ENCODE results near the gene ADAM12. TPM values are rescaled to one million over a fixed set of nuclear protein-coding genes. Genes with fewer than 3 reads are reported as not detected.

The ADAM12 gene
- total RNA-seq, 2 experiments from 2014 or later: 0.60 to 1.6 TPM

GRCh38 chr10:126124046-126124445 lies 264.2 kb downstream of the ADAM12 start:
- no peak for DNase-seq
- H3K9me3 Mint-ChIP-seq (ENCODE audit: insufficient read depth): no peaks in the 10 kb centered on the region
- H3K4me3 Mint-ChIP-seq: no peak overlapping the region
- ChIA-PET POLR2A (no interaction called here), CTCF (no interaction called here)
- no peaks in the 10 kb centered on the region for H3K4me1 Mint-ChIP-seq (ENCODE audit: low read depth)
- no peaks in the 10 kb centered on the region for H3K36me3 Mint-ChIP-seq (ENCODE audit: low read depth)
- ATAC-seq: no peak
- no peak overlapping the region for H3K27ac Mint-ChIP-seq
- H3K27me3 Mint-ChIP-seq (ENCODE audit: low read depth): no peaks in the 10 kb centered on the region

- Mint-ChIP-seq H3K27ac (no peak overlapping the region), H3K4me1 (ENCODE audit: low read depth) (no peaks in the 10 kb centered on the region)
Observed at GRCh38 chr10:126123466-126123865, 264.8 kb downstream of the ADAM12 start.

GRCh38 chr10:126122881-126123280 lies 265.4 kb downstream of the ADAM12 start:
- ChIA-PET CTCF (no interaction called here), POLR2A (no interaction called here)
- H3K27me3 Mint-ChIP-seq (ENCODE audit: low read depth): no peaks in the 10 kb centered on the region
- DNase-seq (no peak), ATAC-seq (no peak)
- H3K9me3 Mint-ChIP-seq (ENCODE audit: insufficient read depth): no peaks in the 10 kb centered on the region
- H3K36me3 Mint-ChIP-seq (ENCODE audit: low read depth): no peaks in the 10 kb centered on the region
- no peak overlapping the region for H3K4me3 Mint-ChIP-seq
- no peak overlapping the region for H3K27ac Mint-ChIP-seq
- H3K4me1 Mint-ChIP-seq (ENCODE audit: low read depth): no peaks in the 10 kb centered on the region

More at GRCh38 chr10:126123466-126123865, 264.8 kb downstream of the ADAM12 start:
- no peak overlapping the region for H3K4me3 Mint-ChIP-seq
- ChIA-PET CTCF (no interaction called here), POLR2A (no interaction called here)
- H3K36me3 Mint-ChIP-seq (ENCODE audit: low read depth): no peaks in the 10 kb centered on the region
- DNase-seq (no peak), ATAC-seq (no peak)
- H3K27me3 Mint-ChIP-seq (ENCODE audit: low read depth): no peaks in the 10 kb centered on the region
- H3K9me3 Mint-ChIP-seq (ENCODE audit: insufficient read depth): no peaks in the 10 kb centered on the region

GRCh38 chr10:126119599-126119998 lies 268.7 kb downstream of the ADAM12 start:
- no peaks in the 10 kb centered on the region for H3K27me3 Mint-ChIP-seq (ENCODE audit: low read depth)
- no peaks in the 10 kb centered on the region for H3K4me1 Mint-ChIP-seq (ENCODE audit: low read depth)
- DNase-seq: no peak
- CTCF ChIA-PET: no interaction called here
- POLR2A ChIA-PET: no interaction called here
- H3K4me3 Mint-ChIP-seq: no peak overlapping the region
- H3K36me3 Mint-ChIP-seq (ENCODE audit: low read depth): no peaks in the 10 kb centered on the region
- no peak for ATAC-seq
- H3K9me3 Mint-ChIP-seq (ENCODE audit: insufficient read depth): no peaks in the 10 kb centered on the region
- H3K27ac Mint-ChIP-seq: no peak overlapping the region

GRCh38 chr10:126118476-126118875 lies 269.8 kb downstream of the ADAM12 start:
- ChIA-PET CTCF (no interaction called here), POLR2A (no interaction called here)
- H3K27ac Mint-ChIP-seq: no peak overlapping the region
- no peak overlapping the region for H3K4me3 Mint-ChIP-seq
- ATAC-seq: no peak
- no peak for DNase-seq
- no peaks in the 10 kb centered on the region for H3K27me3 Mint-ChIP-seq (ENCODE audit: low read depth)
- no peaks in the 10 kb centered on the region for H3K9me3 Mint-ChIP-seq (ENCODE audit: insufficient read depth)
- H3K4me1 Mint-ChIP-seq (ENCODE audit: low read depth): no peaks in the 10 kb centered on the region
- no peaks in the 10 kb centered on the region for H3K36me3 Mint-ChIP-seq (ENCODE audit: low read depth)

- Mint-ChIP-seq H3K27ac (no peak overlapping the region), H3K27me3 (ENCODE audit: low read depth) (no peaks in the 10 kb centered on the region), H3K36me3 (ENCODE audit: low read depth) (no peaks in the 10 kb centered on the region), H3K4me3 (no peak overlapping the region), H3K9me3 (ENCODE audit: insufficient read depth) (no peaks in the 10 kb centered on the region), H3K4me1 (ENCODE audit: low read depth) (no peaks in the 10 kb centered on the region)
- ChIA-PET CTCF (no interaction called here), POLR2A (no interaction called here)
- DNase-seq (no peak), ATAC-seq (no peak)
Observed at GRCh38 chr10:126117196-126117595, 271.1 kb downstream of the ADAM12 start.

GRCh38 chr10:126115886-126116285 lies 272.4 kb downstream of the ADAM12 start:
- POLR2A ChIA-PET: no interaction called here
- Mint-ChIP-seq H3K4me3 (no peak overlapping the region), H3K4me1 (ENCODE audit: low read depth) (no peaks in the 10 kb centered on the region), H3K27ac (no peak overlapping the region), H3K27me3 (ENCODE audit: low read depth) (no peaks in the 10 kb centered on the region), H3K9me3 (ENCODE audit: insufficient read depth) (no peaks in the 10 kb centered on the region), H3K36me3 (ENCODE audit: low read depth) (no peaks in the 10 kb centered on the region)
- CTCF ChIA-PET: no interaction called here
- DNase-seq: no peak
- ATAC-seq: no peak

- CTCF ChIA-PET: no interaction called here
- no peak for ATAC-seq
- Mint-ChIP-seq H3K4me1 (ENCODE audit: low read depth) (no peaks in the 10 kb centered on the region), H3K27ac (no peak overlapping the region), H3K9me3 (ENCODE audit: insufficient read depth) (no peaks in the 10 kb centered on the region), H3K4me3 (no peak overlapping the region), H3K36me3 (ENCODE audit: low read depth) (no peaks in the 10 kb centered on the region), H3K27me3 (ENCODE audit: low read depth) (no peaks in the 10 kb centered on the region)
- DNase-seq: no peak
- POLR2A ChIA-PET: no interaction called here
Observed at GRCh38 chr10:126114884-126115555, 273.3 kb downstream of the ADAM12 start.

- H3K27ac Mint-ChIP-seq: no peak overlapping the region
Observed at GRCh38 chr10:126111516-126111915, 276.8 kb downstream of the ADAM12 start.

GRCh38 chr10:126110489-126111180 lies 277.6 kb downstream of the ADAM12 start:
- H3K27me3 Mint-ChIP-seq (ENCODE audit: low read depth): no peaks in the 10 kb centered on the region
- POLR2A ChIA-PET: no interaction called here

More at GRCh38 chr10:126111516-126111915, 276.8 kb downstream of the ADAM12 start:
- Mint-ChIP-seq H3K36me3 (ENCODE audit: low read depth) (no peaks in the 10 kb centered on the region), H3K4me3 (no peak overlapping the region), H3K9me3 (ENCODE audit: insufficient read depth) (no peaks in the 10 kb centered on the region), H3K4me1 (ENCODE audit: low read depth) (no peaks in the 10 kb centered on the region), H3K27me3 (ENCODE audit: low read depth) (no peaks in the 10 kb centered on the region)
- no peak for DNase-seq
- ATAC-seq: no peak
- POLR2A ChIA-PET: no interaction called here
- CTCF ChIA-PET: no interaction called here

GRCh38 chr10:126109893-126110292 lies 278.4 kb downstream of the ADAM12 start:
- no peak for DNase-seq
- H3K4me3 Mint-ChIP-seq: no peak overlapping the region
- ATAC-seq: no peak
- POLR2A ChIA-PET: no interaction called here
- no peak overlapping the region for H3K27ac Mint-ChIP-seq
- no peaks in the 10 kb centered on the region for H3K36me3 Mint-ChIP-seq (ENCODE audit: low read depth)
- no peaks in the 10 kb centered on the region for H3K4me1 Mint-ChIP-seq (ENCODE audit: low read depth)
- no peaks in the 10 kb centered on the region for H3K27me3 Mint-ChIP-seq (ENCODE audit: low read depth)
- no peaks in the 10 kb centered on the region for H3K9me3 Mint-ChIP-seq (ENCODE audit: insufficient read depth)
- CTCF ChIA-PET: no interaction called here

More at GRCh38 chr10:126110489-126111180, 277.6 kb downstream of the ADAM12 start:
- Mint-ChIP-seq H3K27ac (no peak overlapping the region), H3K36me3 (ENCODE audit: low read depth) (no peaks in the 10 kb centered on the region), H3K4me3 (no peak overlapping the region), H3K9me3 (ENCODE audit: insufficient read depth) (no peaks in the 10 kb centered on the region), H3K4me1 (ENCODE audit: low read depth) (no peaks in the 10 kb centered on the region)
- DNase-seq (no peak), ATAC-seq (no peak)
- CTCF ChIA-PET: no interaction called here

GRCh38 chr10:126108693-126109092 lies 279.6 kb downstream of the ADAM12 start:
- Mint-ChIP-seq H3K4me3 (no peak overlapping the region), H3K36me3 (ENCODE audit: low read depth) (no peaks in the 10 kb centered on the region), H3K27me3 (ENCODE audit: low read depth) (no peaks in the 10 kb centered on the region), H3K9me3 (ENCODE audit: insufficient read depth) (no peaks in the 10 kb centered on the region), H3K27ac (no peak overlapping the region), H3K4me1 (ENCODE audit: low read depth) (no peaks in the 10 kb centered on the region)
- ChIA-PET CTCF (no interaction called here), POLR2A (no interaction called here)
- ATAC-seq (no peak), DNase-seq (no peak)

- no peak overlapping the region for H3K27ac Mint-ChIP-seq
- H3K9me3 Mint-ChIP-seq (ENCODE audit: insufficient read depth): no peaks in the 10 kb centered on the region
- H3K27me3 Mint-ChIP-seq (ENCODE audit: low read depth): no peaks in the 10 kb centered on the region
- ATAC-seq (no peak), DNase-seq (no peak)
- H3K4me3 Mint-ChIP-seq: no peak overlapping the region
- POLR2A ChIA-PET: no interaction called here
- no peaks in the 10 kb centered on the region for H3K4me1 Mint-ChIP-seq (ENCODE audit: low read depth)
- H3K36me3 Mint-ChIP-seq (ENCODE audit: low read depth): no peaks in the 10 kb centered on the region
- CTCF ChIA-PET: no interaction called here
Observed at GRCh38 chr10:126104767-126105166, 283.5 kb downstream of the ADAM12 start.

Data from activated CD8-positive, alpha-beta T cell treated with anti-CD3 and anti-CD28 coated beads, Interleukin-2, amount 10 ng/mL, durations not matched to agents 7 days and 5 days (primary cell).